ENCODE results near the gene MAPK8IP3. TPM values are rescaled to one million over a fixed set of nuclear protein-coding genes. Genes with fewer than 3 reads are reported as not detected.
"Not testable (repeated sequence)": the region's sequence is repeated elsewhere in the genome, so short reads cannot be mapped to it uniquely, and the experiment has no call there.

Gene MAPK8IP3
- total RNA-seq, 1 experiment from 2014 or later, result 35.2 TPM

DNA sequence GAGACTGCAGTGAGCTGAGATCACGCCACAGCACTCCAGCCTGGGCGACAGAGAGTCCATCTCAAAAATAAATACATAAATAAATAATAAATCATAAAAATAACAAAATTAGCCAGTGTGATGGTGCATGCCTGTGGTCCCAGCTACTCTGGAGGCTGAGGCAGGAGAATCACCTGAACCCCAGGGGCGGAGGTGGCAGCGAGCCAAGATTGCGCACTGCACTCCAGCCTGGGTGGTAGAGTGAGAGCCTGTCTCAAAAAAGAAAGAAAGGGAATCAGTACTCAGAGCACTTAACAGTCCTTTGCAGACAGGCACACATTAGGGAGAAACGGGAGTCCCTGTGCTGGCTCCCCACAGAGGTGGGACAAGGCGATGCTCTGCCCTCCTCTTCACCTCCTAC is 25.1 kb downstream of the MAPK8IP3 start:
- Histone ChIP-seq H3K4me3 (ENCODE audit: insufficient read depth, low read depth, low read length) (no peak overlapping the region), H3K27me3 (ENCODE audit: control insufficient read depth, insufficient read depth, low read length) (no peaks in the 10 kb centered on the region), H3K36me3 (replicated peaks; ENCODE audit: control insufficient read depth, insufficient read depth, low read length) (no peaks in the 10 kb centered on the region; the same call in none of the 2 replicates)
- DNase-seq, result no peak

- DNase-seq, result no peak
- no peaks in the 10 kb centered on the region; the same call in none of the 2 replicates for H3K36me3 ChIP-seq (replicated peaks; ENCODE audit: control insufficient read depth, insufficient read depth, low read length)
- H3K27me3 ChIP-seq (ENCODE audit: control insufficient read depth, insufficient read depth, low read length), result no peaks in the 10 kb centered on the region
- no peak overlapping the region for H3K4me3 ChIP-seq (ENCODE audit: insufficient read depth, low read depth, low read length)
Measured at GRCh38 chr16:1731603-1732002, 25.6 kb downstream of the MAPK8IP3 start.

DNA sequence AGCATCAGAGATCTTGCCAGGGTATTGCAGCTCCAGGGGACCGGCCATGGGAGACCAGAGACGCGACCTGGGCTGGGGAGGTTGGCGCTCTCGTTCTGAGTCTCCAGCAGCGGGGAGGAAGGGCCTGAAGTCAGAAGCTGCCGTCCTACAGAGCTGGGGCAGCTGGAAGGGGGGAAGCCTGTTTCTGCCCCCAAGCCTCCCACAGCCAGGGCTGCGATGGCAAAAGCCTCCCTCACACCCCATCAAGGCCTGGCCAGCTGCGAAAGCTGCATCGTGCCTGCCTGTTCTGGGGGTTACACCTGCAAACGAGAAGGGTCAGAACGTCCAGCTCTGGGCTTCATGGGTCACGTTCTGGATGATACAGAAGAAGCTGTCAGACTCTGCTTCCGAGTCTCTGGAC is 26.1 kb downstream of the MAPK8IP3 start:
- H3K27me3 ChIP-seq (ENCODE audit: control insufficient read depth, insufficient read depth, low read length), result no peaks in the 10 kb centered on the region
- DNase-seq, result peak; percentile 52
- no peaks in the 10 kb centered on the region; the same call in 1 of the 2 replicates for H3K36me3 ChIP-seq (replicated peaks; ENCODE audit: control insufficient read depth, insufficient read depth, low read length)
- H3K4me3 ChIP-seq (ENCODE audit: insufficient read depth, low read depth, low read length), result no peak overlapping the region

GRCh38 chr16:1732551-1732987 is 26.6 kb downstream of the MAPK8IP3 start:
- not testable (repeated sequence) for H3K4me3 ChIP-seq (ENCODE audit: insufficient read depth, low read depth, low read length); H3K27me3 ChIP-seq (ENCODE audit: control insufficient read depth, insufficient read depth, low read length); H3K36me3 ChIP-seq (replicated peaks; ENCODE audit: control insufficient read depth, insufficient read depth, low read length); DNase-seq

GRCh38 chr16:1734123-1734522 is 28.1 kb downstream of the MAPK8IP3 start:
- no peaks in the 10 kb centered on the region for H3K36me3 ChIP-seq (replicated peaks; ENCODE audit: control insufficient read depth, insufficient read depth, low read length)
- H3K4me3 ChIP-seq (ENCODE audit: insufficient read depth, low read depth, low read length), result no peak overlapping the region

DNA sequence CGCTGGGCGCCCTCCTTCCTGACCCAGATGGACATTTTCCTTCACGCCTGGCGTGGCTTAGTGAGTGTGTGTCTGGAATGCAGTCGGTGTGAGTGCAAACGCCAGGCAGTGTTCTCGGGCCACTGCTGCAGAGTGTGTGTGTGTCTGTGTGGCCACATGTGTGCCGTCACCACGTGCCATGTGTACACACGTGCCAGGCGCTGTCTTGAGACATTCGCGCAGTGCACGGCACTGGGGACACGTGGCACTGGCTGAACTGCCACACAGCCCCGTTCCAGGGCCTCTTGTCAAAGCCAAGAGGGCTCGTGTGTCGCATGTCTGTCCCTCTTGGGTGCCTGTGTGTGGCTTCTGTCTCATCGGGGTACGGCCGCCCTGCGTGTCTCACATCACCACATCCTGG is 28.8 kb downstream of the MAPK8IP3 start:
- DNase-seq, result peak; percentile 44
- no peaks in the 10 kb centered on the region for H3K27me3 ChIP-seq (ENCODE audit: control insufficient read depth, insufficient read depth, low read length)
- H3K4me3 ChIP-seq (ENCODE audit: insufficient read depth, low read depth, low read length), result no peak overlapping the region
- H3K36me3 ChIP-seq (replicated peaks; ENCODE audit: control insufficient read depth, insufficient read depth, low read length), result no peaks in the 10 kb centered on the region

More at GRCh38 chr16:1734123-1734522, 28.1 kb downstream of the MAPK8IP3 start:
- H3K27me3 ChIP-seq (ENCODE audit: control insufficient read depth, insufficient read depth, low read length), result no peaks in the 10 kb centered on the region
- no peak for DNase-seq

DNA sequence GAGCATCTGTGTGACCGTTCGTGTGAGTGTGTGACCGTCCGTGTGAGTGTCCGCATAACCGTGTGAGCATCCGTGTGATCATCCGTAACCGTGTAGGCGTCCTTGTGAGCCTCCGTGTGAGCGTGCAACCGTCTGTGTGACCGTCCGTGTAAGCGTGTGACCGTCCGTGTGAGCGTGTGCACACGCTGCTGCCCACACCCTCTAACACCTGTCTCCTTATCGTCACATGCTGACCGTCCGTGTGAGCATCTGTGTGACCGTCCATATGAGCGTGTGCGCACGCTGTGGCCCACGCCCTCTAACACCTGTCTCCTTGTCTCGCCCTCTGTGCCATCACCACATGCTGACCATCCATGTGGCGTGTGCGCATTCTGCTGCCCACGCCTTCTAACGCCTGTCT is 34.2 kb downstream of the MAPK8IP3 start:
- H3K36me3 ChIP-seq (replicated peaks; ENCODE audit: control insufficient read depth, insufficient read depth, low read length), result no peaks in the 10 kb centered on the region; the same call in none of the 2 replicates
- H3K27me3 ChIP-seq (ENCODE audit: control insufficient read depth, insufficient read depth, low read length), result no peaks in the 10 kb centered on the region
- H3K4me3 ChIP-seq (ENCODE audit: insufficient read depth, low read depth, low read length), result no peak overlapping the region
- peak; percentile 38 for DNase-seq

DNA sequence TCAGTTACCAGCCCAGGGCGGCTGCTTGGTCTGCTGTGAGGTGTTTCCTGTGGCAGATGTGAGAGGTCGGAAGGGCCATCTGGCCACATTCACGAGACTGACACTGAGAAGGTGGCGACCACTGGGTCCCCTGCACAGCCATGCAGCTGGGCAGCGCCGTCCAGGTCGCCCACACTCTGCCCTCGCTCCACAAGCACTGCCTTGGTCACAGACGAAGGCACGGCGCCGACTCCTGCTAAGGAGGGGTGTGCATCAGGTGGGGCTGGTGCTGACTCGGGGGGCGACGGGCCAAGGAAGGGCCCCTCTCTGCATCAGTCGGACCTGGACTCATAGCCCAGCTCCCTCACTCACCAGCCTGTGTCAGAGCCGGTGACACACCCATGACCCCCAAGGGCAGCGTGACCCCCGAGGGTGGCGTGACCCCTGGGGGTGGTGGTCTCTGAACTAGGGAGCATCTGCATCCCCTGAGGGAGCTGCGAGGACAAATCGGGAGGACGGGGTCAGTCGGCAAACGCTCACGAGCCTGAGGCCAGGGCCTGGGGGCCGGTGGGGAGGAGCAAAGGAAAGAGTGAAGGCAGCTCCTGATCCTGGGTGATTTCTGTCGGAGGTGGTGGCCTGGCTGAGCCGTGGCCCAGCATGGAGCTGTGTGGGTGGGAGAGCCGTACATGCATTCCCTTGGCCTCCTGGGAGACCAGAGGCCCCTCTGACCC is 34.9 kb downstream of the MAPK8IP3 start:
- no peaks in the 10 kb centered on the region; the same call in none of the 2 replicates for H3K36me3 ChIP-seq (replicated peaks; ENCODE audit: control insufficient read depth, insufficient read depth, low read length)
- no peak overlapping the region for H3K4me3 ChIP-seq (ENCODE audit: insufficient read depth, low read depth, low read length)
- peak; percentile 55 for DNase-seq
- H3K27me3 ChIP-seq (ENCODE audit: control insufficient read depth, insufficient read depth, low read length), result no peaks in the 10 kb centered on the region

GRCh38 chr16:1741553-1742165 is 35.7 kb downstream of the MAPK8IP3 start:
- Histone ChIP-seq H3K36me3 (replicated peaks; ENCODE audit: control insufficient read depth, insufficient read depth, low read length) (no peaks in the 10 kb centered on the region; the same call in none of the 2 replicates), H3K4me3 (ENCODE audit: insufficient read depth, low read depth, low read length) (no peak overlapping the region), H3K27me3 (ENCODE audit: control insufficient read depth, insufficient read depth, low read length) (no peaks in the 10 kb centered on the region)
- no peak for DNase-seq

- no peaks in the 10 kb centered on the region; the same call in none of the 2 replicates for H3K36me3 ChIP-seq (replicated peaks; ENCODE audit: control insufficient read depth, insufficient read depth, low read length)
- no peaks in the 10 kb centered on the region for H3K27me3 ChIP-seq (ENCODE audit: control insufficient read depth, insufficient read depth, low read length)
- no peak for DNase-seq
- no peak overlapping the region for H3K4me3 ChIP-seq (ENCODE audit: insufficient read depth, low read depth, low read length)
Measured at GRCh38 chr16:1743376-1744337, 37.7 kb downstream of the MAPK8IP3 start.

DNA sequence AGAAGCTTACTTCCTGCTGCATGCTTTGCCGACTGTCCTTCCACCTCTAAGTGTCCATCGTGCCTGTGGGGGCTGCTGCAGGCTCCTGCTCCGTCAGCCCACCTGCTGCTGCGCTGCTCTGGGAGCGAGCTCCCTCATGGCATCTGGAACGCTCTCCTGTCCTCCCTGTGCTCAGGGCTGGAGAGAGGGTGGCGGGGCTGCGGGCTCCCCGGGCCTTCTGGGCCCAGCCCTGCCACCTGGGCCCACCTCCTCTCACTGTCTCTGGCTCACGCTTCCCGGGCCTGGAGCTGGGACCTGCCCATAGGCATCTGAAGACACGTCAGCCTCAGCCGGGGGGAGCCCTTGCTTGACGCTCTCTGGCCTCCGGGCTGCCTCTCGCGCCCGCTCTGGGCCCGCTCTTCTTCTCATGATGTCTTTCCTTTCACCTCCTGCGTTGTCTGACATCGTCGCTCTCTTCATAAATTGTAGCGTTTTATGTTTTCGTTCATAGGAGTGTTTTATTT is 38.4 kb downstream of the MAPK8IP3 start:
- no peak overlapping the region for H3K4me3 ChIP-seq (ENCODE audit: insufficient read depth, low read depth, low read length)

GRCh38 chr16:1745181-1745899 is 39.3 kb downstream of the MAPK8IP3 start:
- H3K4me3 ChIP-seq (ENCODE audit: insufficient read depth, low read depth, low read length), result no peak overlapping the region
- DNase-seq, result no peak
- no peaks in the 10 kb centered on the region; the same call in none of the 2 replicates for H3K36me3 ChIP-seq (replicated peaks; ENCODE audit: control insufficient read depth, insufficient read depth, low read length)
- no peaks in the 10 kb centered on the region for H3K27me3 ChIP-seq (ENCODE audit: control insufficient read depth, insufficient read depth, low read length)

More for the DNA sequence above, 38.4 kb downstream of the MAPK8IP3 start:
- no peak for DNase-seq
- Histone ChIP-seq H3K36me3 (replicated peaks; ENCODE audit: control insufficient read depth, insufficient read depth, low read length) (no peaks in the 10 kb centered on the region; the same call in none of the 2 replicates), H3K27me3 (ENCODE audit: control insufficient read depth, insufficient read depth, low read length) (no peaks in the 10 kb centered on the region)

DNA sequence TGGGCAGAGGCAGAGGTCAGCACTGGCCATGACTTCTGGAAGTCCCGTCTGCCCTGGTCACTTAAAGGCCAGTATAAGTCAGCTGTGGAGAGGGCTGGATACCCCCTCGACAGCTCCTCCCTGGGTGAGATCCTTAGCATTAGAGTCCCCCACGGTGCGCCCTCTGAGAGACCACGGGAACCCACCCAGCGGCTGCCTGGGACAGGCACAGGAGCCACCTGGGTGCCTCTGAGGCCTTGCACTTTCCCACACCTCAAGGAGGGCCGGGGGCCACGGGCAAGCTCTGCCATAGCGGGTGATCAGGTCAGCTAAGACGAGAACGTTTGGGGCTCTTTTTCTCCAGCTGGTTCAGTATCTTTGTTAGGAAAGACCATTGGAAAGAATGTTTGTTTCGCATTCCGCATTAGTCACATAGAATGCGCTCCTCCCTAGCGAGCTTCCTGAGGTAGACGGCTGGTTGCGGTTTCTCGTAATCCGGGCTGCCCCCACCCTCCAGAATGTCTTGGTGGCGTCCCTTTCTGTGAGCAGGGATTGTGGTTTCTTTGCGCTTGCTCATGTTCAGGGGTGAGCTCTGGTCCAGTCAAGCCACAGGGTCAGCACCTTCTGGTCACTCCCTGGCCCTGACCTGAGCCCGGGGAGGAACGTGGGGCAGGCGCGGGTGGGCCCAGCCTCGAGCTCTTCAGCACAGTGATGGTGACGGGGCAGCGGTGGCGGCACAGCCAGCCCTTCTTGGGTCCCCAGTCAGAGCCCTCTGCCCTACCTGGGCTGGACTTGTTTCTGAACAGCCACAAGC is 40.1 kb downstream of the MAPK8IP3 start:
- no peak for DNase-seq
- Histone ChIP-seq H3K27me3 (ENCODE audit: control insufficient read depth, insufficient read depth, low read length) (no peaks in the 10 kb centered on the region), H3K4me3 (ENCODE audit: insufficient read depth, low read depth, low read length) (no peak overlapping the region), H3K36me3 (replicated peaks; ENCODE audit: control insufficient read depth, insufficient read depth, low read length) (no peaks in the 10 kb centered on the region; the same call in none of the 2 replicates)
